ENCODE data around the gene LSM3. TPM values are rescaled to one million over a fixed set of nuclear protein-coding genes. Genes with fewer than 3 reads are reported as not detected.

The LSM3 gene
- total RNA-seq, 1 donor from 2014 or later: 9.5 TPM

DNA sequence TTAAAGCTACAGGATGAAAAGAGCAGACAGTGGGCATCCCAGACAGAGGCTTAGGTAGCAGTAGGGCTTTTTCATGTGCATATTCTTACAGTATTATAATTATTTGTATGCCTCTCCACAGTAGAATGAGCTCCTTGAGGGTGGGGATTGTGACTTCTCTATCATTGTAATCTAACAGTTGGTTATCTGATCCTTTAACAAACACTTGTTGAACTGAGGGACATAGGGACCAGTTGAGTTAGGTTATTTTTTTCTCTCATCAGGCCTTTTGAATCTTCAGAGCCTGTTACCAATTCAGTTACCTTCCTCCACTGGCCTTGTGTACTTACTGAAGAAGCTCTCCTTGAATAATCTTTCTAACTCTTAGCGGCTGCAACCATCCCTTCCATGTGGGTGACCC, 1.2 kb downstream of the LSM3 start:
- Histone ChIP-seq H3K27me3 (ENCODE audit: insufficient read depth, low read length) (no peaks in the 10 kb centered on the region), H3K4me3 (ENCODE audit: insufficient read depth, low read depth, low read length) (peak overlapping the region; percentile 98), H2AFZ (ENCODE audit: low read depth, low read length) (no peak overlapping the region), H3K9me3 (ENCODE audit: insufficient read depth, low read depth, low read length) (no peaks in the 10 kb centered on the region), H3K36me3 (ENCODE audit: insufficient read depth, low read length) (peaks cover 17% of the 10 kb centered on the region), H3K9ac (ENCODE audit: low read length) (peak overlapping the region; percentile 96), H3K79me2 (ENCODE audit: insufficient read depth, low read length) (peaks cover 77% of the 10 kb centered on the region), H3K4me2 (ENCODE audit: low read length) (peak overlapping the region; percentile 91), H3K27ac (ENCODE audit: low read depth, low read length) (no peak overlapping the region), H4K20me1 (ENCODE audit: insufficient read depth, low read length) (peaks cover 24% of the 10 kb centered on the region), H3K4me1 (ENCODE audit: insufficient read depth, low read length) (peaks cover 28% of the 10 kb centered on the region)
- peak overlapping the region; percentile 99 for H3K4me3 Mint-ChIP-seq (ENCODE audit: unreplicated experiment)
- DNase-seq (ENCODE audit: low read depth) (no peak), FAIRE-seq (no peak)
- peaks cover 31% of the 10 kb centered on the region for H3K4me1 Mint-ChIP-seq (ENCODE audit: low read depth, unreplicated experiment)
- H3K36me3 Mint-ChIP-seq (ENCODE audit: low read depth, unreplicated experiment): peaks cover 3% of the 10 kb centered on the region
- TF ChIP-seq, protein P1, sequence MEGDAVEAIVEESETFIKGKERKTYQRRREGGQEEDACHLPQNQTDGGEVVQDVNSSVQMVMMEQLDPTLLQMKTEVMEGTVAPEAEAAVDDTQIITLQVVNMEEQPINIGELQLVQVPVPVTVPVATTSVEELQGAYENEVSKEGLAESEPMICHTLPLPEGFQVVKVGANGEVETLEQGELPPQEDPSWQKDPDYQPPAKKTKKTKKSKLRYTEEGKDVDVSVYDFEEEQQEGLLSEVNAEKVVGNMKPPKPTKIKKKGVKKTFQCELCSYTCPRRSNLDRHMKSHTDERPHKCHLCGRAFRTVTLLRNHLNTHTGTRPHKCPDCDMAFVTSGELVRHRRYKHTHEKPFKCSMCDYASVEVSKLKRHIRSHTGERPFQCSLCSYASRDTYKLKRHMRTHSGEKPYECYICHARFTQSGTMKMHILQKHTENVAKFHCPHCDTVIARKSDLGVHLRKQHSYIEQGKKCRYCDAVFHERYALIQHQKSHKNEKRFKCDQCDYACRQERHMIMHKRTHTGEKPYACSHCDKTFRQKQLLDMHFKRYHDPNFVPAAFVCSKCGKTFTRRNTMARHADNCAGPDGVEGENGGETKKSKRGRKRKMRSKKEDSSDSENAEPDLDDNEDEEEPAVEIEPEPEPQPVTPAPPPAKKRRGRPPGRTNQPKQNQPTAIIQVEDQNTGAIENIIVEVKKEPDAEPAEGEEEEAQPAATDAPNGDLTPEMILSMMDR (IDR thresholded peaks at IDR 0.05; ENCODE audit: insufficient read depth, low read depth, low read length): no peak
- no peak for TF ChIP-seq EZH2 (IDR thresholded peaks at IDR 0.05; ENCODE audit: insufficient read depth, low read length)
- H3K27me3 Mint-ChIP-seq (ENCODE audit: low read depth, unreplicated experiment): no peaks in the 10 kb centered on the region
- H3K9me3 Mint-ChIP-seq (ENCODE audit: unreplicated experiment): no peaks in the 10 kb centered on the region
- no peak overlapping the region for H3K27ac Mint-ChIP-seq (ENCODE audit: unreplicated experiment)

DNA sequence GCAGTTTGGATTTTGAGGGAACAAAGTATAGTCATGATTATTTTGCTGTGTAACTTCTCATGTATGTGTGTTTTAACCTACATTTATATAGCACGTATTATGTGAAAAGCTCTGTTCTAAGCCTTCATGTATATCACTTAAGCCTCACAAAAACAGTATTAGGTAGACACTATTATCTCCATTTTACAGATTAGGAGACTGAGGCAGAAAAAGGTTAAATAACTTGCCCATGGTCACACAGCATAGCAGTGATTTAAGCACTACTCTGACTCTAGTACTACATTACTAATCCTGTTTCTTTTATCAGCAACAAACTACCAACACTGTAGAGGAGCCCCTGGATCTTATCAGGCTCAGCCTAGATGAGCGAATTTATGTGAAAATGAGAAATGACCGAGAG, 2.6 kb downstream of the LSM3 start:
- H3K27ac Mint-ChIP-seq (ENCODE audit: unreplicated experiment): no peak overlapping the region
- no peak overlapping the region for H2AFZ ChIP-seq (ENCODE audit: low read depth, low read length)
- H3K27me3 Mint-ChIP-seq (ENCODE audit: low read depth, unreplicated experiment): no peaks in the 10 kb centered on the region
- peaks cover 3% of the 10 kb centered on the region for H3K36me3 Mint-ChIP-seq (ENCODE audit: low read depth, unreplicated experiment)
- H3K36me3 ChIP-seq (ENCODE audit: insufficient read depth, low read length): peaks cover 19% of the 10 kb centered on the region
- H3K4me1 Mint-ChIP-seq (ENCODE audit: low read depth, unreplicated experiment): peaks cover 17% of the 10 kb centered on the region
- H3K79me2 ChIP-seq (ENCODE audit: insufficient read depth, low read length): peaks cover 65% of the 10 kb centered on the region
- H3K27ac ChIP-seq (ENCODE audit: low read depth, low read length): no peak overlapping the region
- no peaks in the 10 kb centered on the region for H3K9me3 Mint-ChIP-seq (ENCODE audit: unreplicated experiment)
- no peak overlapping the region for H3K9ac ChIP-seq (ENCODE audit: low read length)
- peaks cover 9% of the 10 kb centered on the region for H4K20me1 ChIP-seq (ENCODE audit: insufficient read depth, low read length)
- no peak for FAIRE-seq
- TF ChIP-seq, protein P1 (IDR thresholded peaks at IDR 0.05; ENCODE audit: insufficient read depth, low read depth, low read length): no peak
- no peak for TF ChIP-seq EZH2 (IDR thresholded peaks at IDR 0.05; ENCODE audit: insufficient read depth, low read length)
- no peak for DNase-seq (ENCODE audit: low read depth)
- H3K4me3 ChIP-seq (ENCODE audit: insufficient read depth, low read depth, low read length): no peak overlapping the region
- H3K9me3 ChIP-seq (ENCODE audit: insufficient read depth, low read depth, low read length): no peaks in the 10 kb centered on the region
- H3K27me3 ChIP-seq (ENCODE audit: insufficient read depth, low read length): no peaks in the 10 kb centered on the region
- peaks cover 17% of the 10 kb centered on the region for H3K4me1 ChIP-seq (ENCODE audit: insufficient read depth, low read length)
- no peak overlapping the region for H3K4me3 Mint-ChIP-seq (ENCODE audit: unreplicated experiment)
- no peak overlapping the region for H3K4me2 ChIP-seq (ENCODE audit: low read length)

DNA sequence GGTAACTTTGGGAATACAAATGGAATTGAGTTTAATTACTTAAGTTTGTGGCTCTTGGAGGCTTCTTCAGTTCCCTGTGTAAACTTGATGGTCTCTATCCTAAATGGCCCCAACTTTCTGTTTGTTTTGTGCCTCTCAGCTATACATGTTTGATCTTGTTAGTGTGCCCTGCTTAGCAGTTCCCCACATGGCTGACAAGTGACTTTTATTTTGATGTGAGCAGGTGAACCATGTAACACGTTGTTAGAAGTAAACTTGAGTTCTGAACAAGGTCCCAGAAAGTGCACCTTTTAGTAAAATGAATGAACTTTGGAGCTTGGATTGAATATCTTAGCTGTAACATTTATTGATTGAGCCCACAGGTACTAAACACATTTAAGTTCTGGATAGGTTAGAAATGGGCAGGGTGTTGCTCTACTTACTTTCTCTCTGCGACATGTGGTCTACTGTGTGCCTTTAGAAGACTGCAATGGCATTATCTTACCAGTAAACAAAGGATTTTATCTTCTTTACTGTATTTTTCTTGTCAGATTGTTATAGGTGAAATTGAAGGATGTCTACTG, 4.5 kb downstream of the LSM3 start:
- Histone ChIP-seq H3K36me3 (ENCODE audit: insufficient read depth, low read length) (peaks cover 25% of the 10 kb centered on the region), H2AFZ (ENCODE audit: low read depth, low read length) (no peak overlapping the region), H3K27me3 (ENCODE audit: insufficient read depth, low read length) (no peaks in the 10 kb centered on the region), H3K27ac (ENCODE audit: low read depth, low read length) (no peak overlapping the region), H3K79me2 (ENCODE audit: insufficient read depth, low read length) (peaks cover 59% of the 10 kb centered on the region), H3K4me1 (ENCODE audit: insufficient read depth, low read length) (peaks cover 9% of the 10 kb centered on the region), H3K4me2 (ENCODE audit: low read length) (no peak overlapping the region), H3K9ac (ENCODE audit: low read length) (no peak overlapping the region), H4K20me1 (ENCODE audit: insufficient read depth, low read length) (peaks cover 8% of the 10 kb centered on the region), H3K9me3 (ENCODE audit: insufficient read depth, low read depth, low read length) (no peaks in the 10 kb centered on the region), H3K4me3 (ENCODE audit: insufficient read depth, low read depth, low read length) (no peak overlapping the region)
- FAIRE-seq: no peak
- Mint-ChIP-seq H3K4me1 (ENCODE audit: low read depth, unreplicated experiment) (peaks cover 8% of the 10 kb centered on the region), H3K4me3 (ENCODE audit: unreplicated experiment) (no peak overlapping the region), H3K27me3 (ENCODE audit: low read depth, unreplicated experiment) (no peaks in the 10 kb centered on the region), H3K27ac (ENCODE audit: unreplicated experiment) (no peak overlapping the region), H3K36me3 (ENCODE audit: low read depth, unreplicated experiment) (peaks cover 4% of the 10 kb centered on the region), H3K9me3 (ENCODE audit: unreplicated experiment) (no peaks in the 10 kb centered on the region)
- no peak for DNase-seq (ENCODE audit: low read depth)
- no peak for TF ChIP-seq EZH2 (IDR thresholded peaks at IDR 0.05; ENCODE audit: insufficient read depth, low read length)
- TF ChIP-seq, protein P1 (IDR thresholded peaks at IDR 0.05; ENCODE audit: insufficient read depth, low read depth, low read length): no peak

All from astrocyte (in vitro differentiated cells and primary cell).